Measurements from ENCODE around the gene ZNF485. TPM values are rescaled to one million over a fixed set of nuclear protein-coding genes. Genes with fewer than 3 reads are reported as not detected.

ZNF485 gene
- polyA plus RNA-seq, 1 donor (not counting 4 experiments of a cell fraction or from before 2014, with no cell fraction given), result 4.3 TPM

GRCh38 chr10:43648095-43648397 lies 41.8 kb downstream of the ZNF485 start:
- FAIRE-seq (no peak), DNase-seq (ENCODE audit: low read depth, low spot score) (no peak)
- dilution Hi-C loops (cut with MboI; ENCODE audit: extremely low pct_ligation_motif_present, low sequenced_read_pairs), result no loop called here
- no peaks in the 10 kb centered on the region for H4K20me1 ChIP-seq (ENCODE audit: control insufficient read depth, extremely low read depth, insufficient read depth, low read length)
- peaks cover 12 to 15% of the 10 kb centered on the region in 2 experiments for H3K36me3 ChIP-seq (ENCODE audit: control insufficient read depth in 2 of 2, extremely low read depth in 1 of 2, insufficient read depth in 2 of 2, low read length in 2 of 2)
- H3K79me2 ChIP-seq (ENCODE audit: control insufficient read depth, insufficient read depth, low read length), result no peaks in the 10 kb centered on the region
- no peaks in the 10 kb centered on the region for H3K27me3 ChIP-seq (ENCODE audit: control insufficient read depth, extremely low read depth, insufficient read depth, low read length)
- peak overlapping the region; percentile 88 for H2AFZ ChIP-seq (ENCODE audit: control insufficient read depth, low read length)
- H3K9me3 ChIP-seq (ENCODE audit: control insufficient read depth, low read depth, low read length), result peaks cover 13% of the 10 kb centered on the region
- peak overlapping the region; percentile 88 for H3K4me2 ChIP-seq (ENCODE audit: control insufficient read depth, extremely low read depth, insufficient read depth, low read depth, low read length)
- no peak for TF ChIP-seq EZH2 (IDR thresholded peaks at IDR 0.05; ENCODE audit: low read length)
- TF ChIP-seq, protein P1, sequence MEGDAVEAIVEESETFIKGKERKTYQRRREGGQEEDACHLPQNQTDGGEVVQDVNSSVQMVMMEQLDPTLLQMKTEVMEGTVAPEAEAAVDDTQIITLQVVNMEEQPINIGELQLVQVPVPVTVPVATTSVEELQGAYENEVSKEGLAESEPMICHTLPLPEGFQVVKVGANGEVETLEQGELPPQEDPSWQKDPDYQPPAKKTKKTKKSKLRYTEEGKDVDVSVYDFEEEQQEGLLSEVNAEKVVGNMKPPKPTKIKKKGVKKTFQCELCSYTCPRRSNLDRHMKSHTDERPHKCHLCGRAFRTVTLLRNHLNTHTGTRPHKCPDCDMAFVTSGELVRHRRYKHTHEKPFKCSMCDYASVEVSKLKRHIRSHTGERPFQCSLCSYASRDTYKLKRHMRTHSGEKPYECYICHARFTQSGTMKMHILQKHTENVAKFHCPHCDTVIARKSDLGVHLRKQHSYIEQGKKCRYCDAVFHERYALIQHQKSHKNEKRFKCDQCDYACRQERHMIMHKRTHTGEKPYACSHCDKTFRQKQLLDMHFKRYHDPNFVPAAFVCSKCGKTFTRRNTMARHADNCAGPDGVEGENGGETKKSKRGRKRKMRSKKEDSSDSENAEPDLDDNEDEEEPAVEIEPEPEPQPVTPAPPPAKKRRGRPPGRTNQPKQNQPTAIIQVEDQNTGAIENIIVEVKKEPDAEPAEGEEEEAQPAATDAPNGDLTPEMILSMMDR (optimal IDR thresholded peaks at IDR 0.05 in 1 of 3, IDR thresholded peaks at IDR 0.05 in 1 of 3, conservative IDR thresholded peaks at IDR 0.05 in 1 of 3; ENCODE audit: extremely low read depth in 1 of 3, insufficient read depth in 2 of 3, low read length in 3 of 3), result no peak
- H3K9ac ChIP-seq (ENCODE audit: control insufficient read depth, extremely low read depth, insufficient read depth, low read length), result peak overlapping the region; percentile 75
- H3K9me1 ChIP-seq (ENCODE audit: control insufficient read depth, extremely low read depth, insufficient read depth, low read length), result no peaks in the 10 kb centered on the region
- no peak overlapping the region for H3K27ac ChIP-seq (ENCODE audit: control insufficient read depth, insufficient read depth, low read length)
- peaks cover 4% of the 10 kb centered on the region for H3K4me1 ChIP-seq (ENCODE audit: control insufficient read depth, extremely low read depth, insufficient read depth, low read length)
- H3K4me3 ChIP-seq (ENCODE audit: control insufficient read depth in 2 of 3, extremely low read depth in 1 of 3, insufficient read depth in 2 of 3, low read depth in 1 of 3, low read length in 3 of 3), result peak overlapping the region; percentile 62 to 75 (median 72)

DNA sequence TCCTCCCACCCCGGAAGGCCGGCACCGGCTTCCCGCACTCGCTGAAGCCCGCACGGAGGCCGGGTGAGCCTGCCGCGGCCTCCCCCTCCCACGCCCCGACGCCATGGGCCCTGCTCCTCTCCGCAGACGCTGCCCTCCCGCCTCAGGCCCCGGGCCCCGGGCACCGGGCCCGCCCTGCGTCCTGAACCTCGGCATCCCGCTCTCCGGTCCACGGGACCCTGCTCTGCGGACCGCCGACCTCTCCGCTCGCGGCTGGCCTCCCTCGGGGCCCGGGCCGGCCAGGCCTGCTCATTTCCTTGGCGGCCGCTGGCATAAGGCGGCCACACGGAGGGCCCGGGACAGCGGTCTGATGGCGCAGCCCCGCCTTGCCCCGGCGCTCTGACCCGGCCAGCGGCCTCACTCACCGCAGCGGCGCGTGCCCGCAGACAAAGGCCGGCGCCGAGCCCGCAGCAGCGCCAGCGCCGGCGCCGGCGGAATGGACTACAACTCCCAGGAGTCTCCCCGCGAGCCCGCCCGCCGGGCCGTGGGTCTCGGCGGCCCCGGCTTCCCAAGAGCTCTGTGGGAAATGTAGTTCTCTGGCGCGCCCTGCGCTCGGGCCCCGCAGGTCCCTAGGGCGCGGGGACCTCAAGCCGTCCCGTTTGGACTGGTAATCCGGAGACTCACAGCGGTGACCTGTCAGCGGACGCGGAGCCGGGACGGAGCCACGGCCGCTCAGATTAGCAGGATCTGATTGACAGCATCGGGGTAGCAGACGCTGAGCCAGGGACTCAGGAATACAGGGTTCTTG lies 42.4 kb downstream of the ZNF485 start, which contains the start of gene ZNF32:
Gene ZNF32, minus strand, starts transcription at position 484 of the 787 bp plus-strand sequence. CDS start 2,748 bp downstream, outside the sequence.
- H3K27me3 ChIP-seq (ENCODE audit: control insufficient read depth, extremely low read depth, insufficient read depth, low read length), result no peaks in the 10 kb centered on the region
- peaks cover 12 to 15% of the 10 kb centered on the region in 2 experiments for H3K36me3 ChIP-seq (ENCODE audit: control insufficient read depth in 2 of 2, extremely low read depth in 1 of 2, insufficient read depth in 2 of 2, low read length in 2 of 2)
- peak within 1 kb of the TSS; percentile 75 for H3K9ac ChIP-seq (ENCODE audit: control insufficient read depth, extremely low read depth, insufficient read depth, low read length)
- H3K9me3 ChIP-seq (ENCODE audit: control insufficient read depth, low read depth, low read length), result peaks cover 13% of the 10 kb centered on the region
- H3K9me1 ChIP-seq (ENCODE audit: control insufficient read depth, extremely low read depth, insufficient read depth, low read length), result no peaks in the 10 kb centered on the region
- peak within 1 kb of the TSS; percentile 98 for H2AFZ ChIP-seq (ENCODE audit: control insufficient read depth, low read length)
- DNase-seq (ENCODE audit: low read depth, low spot score) (no peak), FAIRE-seq (no peak)
- H3K79me2 ChIP-seq (ENCODE audit: control insufficient read depth, insufficient read depth, low read length), result no peaks in the 10 kb centered on the region
- no peaks in the 10 kb centered on the region for H4K20me1 ChIP-seq (ENCODE audit: control insufficient read depth, extremely low read depth, insufficient read depth, low read length)
- H3K4me2 ChIP-seq (ENCODE audit: control insufficient read depth, extremely low read depth, insufficient read depth, low read depth, low read length), result peak within 1 kb of the TSS; percentile 88
- no peak for TF ChIP-seq EZH2 (IDR thresholded peaks at IDR 0.05; ENCODE audit: low read length)
- TF ChIP-seq, protein P1 (optimal IDR thresholded peaks at IDR 0.05 in 1 of 3, IDR thresholded peaks at IDR 0.05 in 1 of 3, conservative IDR thresholded peaks at IDR 0.05 in 1 of 3; ENCODE audit: extremely low read depth in 1 of 3, insufficient read depth in 2 of 3, low read length in 3 of 3), result no peak
- peak within 1 kb of the TSS; percentile 16 for H3K27ac ChIP-seq (ENCODE audit: control insufficient read depth, insufficient read depth, low read length)
- H3K4me1 ChIP-seq (ENCODE audit: control insufficient read depth, extremely low read depth, insufficient read depth, low read length), result peaks cover 4% of the 10 kb centered on the region
- H3K4me3 ChIP-seq (ENCODE audit: control insufficient read depth in 2 of 3, extremely low read depth in 1 of 3, insufficient read depth in 2 of 3, low read depth in 1 of 3, low read length in 3 of 3), result peak within 1 kb of the TSS; percentile 62 to 75 (median 72)
- dilution Hi-C loops (cut with MboI; ENCODE audit: extremely low pct_ligation_motif_present, low sequenced_read_pairs), result no loop called here
